Midbrain (tissue), 1 donor: ENCODE results near the gene LAMP5.
A peak's percentile ranks its signal among the peaks of the same experiment; 100 is the strongest.

ENCODE experiments used
- DNase-seq: peaks from one replicate; lab custom pipeline; 2025; lab: John Stamatoyannopoulos, UW

The LAMP5 gene

GRCh38 chr20:9514461-9515213, at the start of gene LAMP5:
LAMP5 (plus strand) TSS chr20:9514590; CDS start chr20:9514853, 263 bp downstream.
- peak; percentile 18 for DNase-seq

GRCh38 chr20:9467995-9468394, 46.4 kb upstream of the LAMP5 start:
- peak; percentile 26 for DNase-seq

GRCh38 chr20:9474835-9475415, 39.5 kb upstream of the LAMP5 start:
- no peak for DNase-seq

- no peak for DNase-seq
Observed at GRCh38 chr20:9475456-9475855, 38.9 kb upstream of the LAMP5 start.

GRCh38 chr20:9476174-9476573, 38.2 kb upstream of the LAMP5 start:
- DNase-seq = no peak

GRCh38 chr20:9476637-9477036, 37.8 kb upstream of the LAMP5 start:
- DNase-seq = no peak

GRCh38 chr20:9478771-9479170, 35.6 kb upstream of the LAMP5 start:
- DNase-seq = no peak

- DNase-seq = no peak
Observed at GRCh38 chr20:9480066-9480465, 34.3 kb upstream of the LAMP5 start.

GRCh38 chr20:9482180-9482579, 32.2 kb upstream of the LAMP5 start:
- DNase-seq = peak; percentile 9

GRCh38 chr20:9483131-9483530, 31.3 kb upstream of the LAMP5 start:
- DNase-seq = no peak

GRCh38 chr20:9485614-9486340, 28.6 kb upstream of the LAMP5 start:
- no peak for DNase-seq

- no peak for DNase-seq
Observed at GRCh38 chr20:9487231-9487630, 27.2 kb upstream of the LAMP5 start.

- peak; percentile 76 for DNase-seq
Observed at GRCh38 chr20:9488063-9488462, 26.3 kb upstream of the LAMP5 start.

- no peak for DNase-seq
Observed at GRCh38 chr20:9490161-9490560, 24.2 kb upstream of the LAMP5 start.

- DNase-seq = no peak
Observed at GRCh38 chr20:9490631-9491030, 23.8 kb upstream of the LAMP5 start.

GRCh38 chr20:9491324-9491723, 23.1 kb upstream of the LAMP5 start:
- no peak for DNase-seq

- no peak for DNase-seq
Observed at GRCh38 chr20:9492067-9492466, 22.3 kb upstream of the LAMP5 start.

GRCh38 chr20:9493803-9494202, 20.6 kb upstream of the LAMP5 start:
- DNase-seq = no peak

GRCh38 chr20:9495701-9496100, 18.7 kb upstream of the LAMP5 start:
- DNase-seq = no peak

- no peak for DNase-seq
Observed at GRCh38 chr20:9496155-9496554, 18.2 kb upstream of the LAMP5 start.

- no peak for DNase-seq
Observed at GRCh38 chr20:9498322-9498721, 16.1 kb upstream of the LAMP5 start.

GRCh38 chr20:9499126-9499899, 15.1 kb upstream of the LAMP5 start:
- no peak for DNase-seq
